Cardiac fibroblast (primary cell): ENCODE data around the gene DDAH1.

Source experiments
- DNase-seq, 2 donors: peaks; one replicate each; pipeline versions ENCODE4 v3.0.0 to v3.0.0-alpha.2; 2010; ENCODE audit warnings: low read depth in 2 of 2
- H3K4me3 ChIP-seq, 2 donors: replicated peaks in 1 of 2; 1 replicate in 1 of 2; 2 replicates in 1 of 2; pipeline ENCODE4 v1.5.1; 2011; ENCODE audit warnings: low read depth in 2 of 2, low read length in 2 of 2, mild to moderate bottlenecking in 2 of 2, moderate library complexity in 1 of 2
- TF ChIP-seq, protein P1 (sequence below): IDR thresholded peaks from one replicate; pipeline ENCODE4 v1.5.1; 2011; ENCODE audit warnings: low read depth, mild to moderate bottlenecking, low read length, inconsistent platforms

The DDAH1 gene

DNA sequence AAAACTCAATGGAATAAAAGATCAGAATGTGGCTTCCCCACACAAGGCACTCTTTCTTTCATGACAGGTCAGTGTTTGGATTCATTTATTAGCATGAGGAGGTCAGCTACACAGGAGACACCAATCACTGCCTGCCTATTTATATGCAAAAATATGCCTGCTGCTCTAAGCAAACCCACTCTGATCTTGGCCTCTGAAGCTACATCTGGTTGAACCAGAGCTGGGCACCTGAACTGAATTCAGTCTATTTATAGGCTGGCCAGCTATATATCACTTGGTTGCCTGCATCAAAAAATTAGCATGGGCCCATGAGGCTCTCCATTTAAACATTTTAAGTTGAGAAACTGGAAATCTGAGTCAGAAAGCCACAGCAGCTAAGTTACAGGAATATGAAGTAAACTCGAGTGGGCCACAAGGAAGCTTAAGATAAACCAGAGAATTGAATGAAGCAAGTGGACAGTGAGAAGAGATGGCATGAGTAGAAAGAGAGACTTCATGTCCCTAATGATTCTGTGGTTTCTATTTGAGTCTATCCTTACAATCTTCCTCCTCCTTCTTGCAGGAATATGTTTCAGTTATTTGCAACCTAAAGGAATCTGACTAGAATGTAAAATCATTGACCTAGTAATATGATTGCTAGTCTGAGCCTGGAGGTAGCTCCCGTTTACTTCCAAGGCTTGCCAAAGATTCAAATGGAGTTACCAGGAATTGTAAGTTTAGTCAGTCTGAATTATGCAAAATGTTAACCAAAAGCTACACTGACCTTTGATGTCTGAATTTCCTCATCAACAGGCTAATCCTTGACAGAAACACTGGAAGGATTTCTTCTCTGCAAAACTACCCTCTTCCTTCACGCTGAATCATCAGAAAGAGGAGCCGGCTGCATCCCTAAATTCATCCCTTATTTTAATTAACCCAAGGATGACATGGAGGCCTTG lies 17.7 kb downstream of the DDAH1 start:
- DNase-seq: peak; percentile 46 to 67
- H3K4me3 ChIP-seq: no peak overlapping the region
- TF ChIP-seq, protein P1, sequence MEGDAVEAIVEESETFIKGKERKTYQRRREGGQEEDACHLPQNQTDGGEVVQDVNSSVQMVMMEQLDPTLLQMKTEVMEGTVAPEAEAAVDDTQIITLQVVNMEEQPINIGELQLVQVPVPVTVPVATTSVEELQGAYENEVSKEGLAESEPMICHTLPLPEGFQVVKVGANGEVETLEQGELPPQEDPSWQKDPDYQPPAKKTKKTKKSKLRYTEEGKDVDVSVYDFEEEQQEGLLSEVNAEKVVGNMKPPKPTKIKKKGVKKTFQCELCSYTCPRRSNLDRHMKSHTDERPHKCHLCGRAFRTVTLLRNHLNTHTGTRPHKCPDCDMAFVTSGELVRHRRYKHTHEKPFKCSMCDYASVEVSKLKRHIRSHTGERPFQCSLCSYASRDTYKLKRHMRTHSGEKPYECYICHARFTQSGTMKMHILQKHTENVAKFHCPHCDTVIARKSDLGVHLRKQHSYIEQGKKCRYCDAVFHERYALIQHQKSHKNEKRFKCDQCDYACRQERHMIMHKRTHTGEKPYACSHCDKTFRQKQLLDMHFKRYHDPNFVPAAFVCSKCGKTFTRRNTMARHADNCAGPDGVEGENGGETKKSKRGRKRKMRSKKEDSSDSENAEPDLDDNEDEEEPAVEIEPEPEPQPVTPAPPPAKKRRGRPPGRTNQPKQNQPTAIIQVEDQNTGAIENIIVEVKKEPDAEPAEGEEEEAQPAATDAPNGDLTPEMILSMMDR: no peak

DNA sequence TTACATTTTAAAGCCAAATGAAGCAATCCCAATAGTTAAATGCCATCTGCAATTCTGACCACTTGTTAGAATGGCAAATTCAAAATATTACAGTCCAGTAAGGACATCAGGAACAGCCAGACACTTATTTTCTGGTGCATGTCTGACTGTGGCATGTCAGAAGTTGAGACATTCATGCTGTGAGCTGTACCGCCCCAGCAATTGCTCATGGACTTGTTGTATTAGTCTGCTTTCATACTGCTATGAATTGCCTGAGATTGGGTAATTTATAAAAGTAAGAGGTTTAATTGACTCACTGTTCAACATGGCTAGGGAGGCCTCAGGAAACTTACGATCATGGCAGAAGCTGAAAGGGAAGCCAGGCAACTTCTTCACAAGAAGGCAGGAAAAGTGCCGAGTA lies 19.1 kb downstream of the DDAH1 start:
- H3K4me3 ChIP-seq: no peak overlapping the region
- peak; percentile 60 to 90 for DNase-seq
- TF ChIP-seq, protein P1: no peak

DNA sequence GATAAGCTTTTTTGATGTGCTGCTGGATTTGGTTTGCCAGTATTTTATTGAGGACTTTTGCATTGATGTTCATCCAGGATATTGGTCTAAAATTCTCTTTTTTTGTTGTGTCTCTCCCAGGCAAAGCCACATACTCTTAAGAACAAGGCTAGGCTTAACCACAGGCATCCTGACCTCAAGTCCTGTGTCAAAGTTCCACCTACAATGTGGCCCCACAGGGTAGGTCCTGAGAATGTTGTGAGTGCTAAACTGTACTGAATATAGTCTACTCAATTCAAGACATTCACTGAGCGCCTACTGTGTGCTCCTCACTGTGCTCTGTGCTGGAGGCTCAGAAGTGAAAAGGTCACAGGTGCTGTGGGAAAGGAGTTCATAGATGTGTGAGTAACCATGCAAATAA lies 20.6 kb downstream of the DDAH1 start:
- TF ChIP-seq, protein P1: no peak
- H3K4me3 ChIP-seq: no peak overlapping the region
- DNase-seq: peak in 1 of 2 donors; percentile 45

DNA sequence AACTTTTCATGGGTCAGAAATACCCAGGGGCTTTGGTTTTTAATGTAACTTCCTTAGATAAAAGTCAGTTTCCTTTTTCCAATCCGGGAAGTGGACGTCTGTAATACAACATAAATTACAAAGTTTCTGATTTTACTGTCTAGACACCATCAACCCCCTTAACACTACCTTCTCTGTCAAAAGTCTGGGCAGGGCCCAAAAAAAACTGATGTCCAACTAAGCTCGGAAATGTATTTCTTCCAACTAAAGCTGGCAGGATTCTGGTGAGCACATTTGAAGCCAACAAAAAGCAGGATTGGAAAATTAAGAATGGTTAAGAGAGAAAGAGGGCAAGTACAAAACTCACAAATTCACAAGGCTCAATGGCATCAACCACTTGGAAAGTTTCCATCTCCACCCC lies 24.3 kb downstream of the DDAH1 start:
- TF ChIP-seq, protein P1: no peak
- DNase-seq: peak in 1 of 2 donors; percentile 35
- no peak overlapping the region for H3K4me3 ChIP-seq

DNA sequence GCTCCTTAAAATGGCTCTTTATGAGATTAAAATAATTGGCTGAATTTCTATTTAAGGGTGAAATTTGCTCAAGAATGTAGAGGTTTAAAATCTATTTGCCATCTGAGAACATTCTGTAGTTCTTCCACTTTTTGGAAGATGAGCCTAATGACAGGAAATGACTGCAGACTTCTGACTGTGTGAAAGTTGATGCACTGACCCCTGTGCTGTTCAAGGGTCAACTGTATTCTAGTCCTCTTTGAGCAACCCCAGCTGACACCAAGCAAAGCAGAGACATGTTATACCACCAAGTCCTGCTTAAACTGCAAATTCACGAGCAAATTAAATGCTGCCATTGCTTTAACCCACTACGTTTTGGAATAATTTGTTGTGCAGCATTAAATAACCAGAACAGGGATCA lies 26.6 kb downstream of the DDAH1 start:
- peak; percentile 49 to 54 for DNase-seq
- H3K4me3 ChIP-seq: no peak overlapping the region
- TF ChIP-seq, protein P1: no peak

DNA sequence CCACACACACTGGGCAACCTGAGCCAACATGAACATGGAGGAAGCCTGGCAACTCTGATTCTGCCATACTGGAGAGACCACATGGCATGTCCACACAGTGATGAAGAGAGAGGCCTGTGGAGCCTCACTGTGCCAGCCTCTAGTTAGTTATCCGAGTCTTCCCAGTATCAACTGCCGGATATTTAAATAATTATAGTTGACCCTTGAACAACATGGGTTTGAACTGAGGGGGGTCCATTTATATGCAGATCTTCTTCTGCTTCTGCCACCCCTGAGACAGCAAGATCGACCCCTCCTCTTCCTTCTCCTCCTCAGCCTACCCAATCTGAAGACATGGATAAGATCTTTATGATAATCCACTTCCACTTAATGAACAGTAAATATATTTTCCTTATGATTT lies 27.8 kb downstream of the DDAH1 start:
- no peak overlapping the region for H3K4me3 ChIP-seq
- no peak for DNase-seq
- TF ChIP-seq, protein P1: no peak

DNA sequence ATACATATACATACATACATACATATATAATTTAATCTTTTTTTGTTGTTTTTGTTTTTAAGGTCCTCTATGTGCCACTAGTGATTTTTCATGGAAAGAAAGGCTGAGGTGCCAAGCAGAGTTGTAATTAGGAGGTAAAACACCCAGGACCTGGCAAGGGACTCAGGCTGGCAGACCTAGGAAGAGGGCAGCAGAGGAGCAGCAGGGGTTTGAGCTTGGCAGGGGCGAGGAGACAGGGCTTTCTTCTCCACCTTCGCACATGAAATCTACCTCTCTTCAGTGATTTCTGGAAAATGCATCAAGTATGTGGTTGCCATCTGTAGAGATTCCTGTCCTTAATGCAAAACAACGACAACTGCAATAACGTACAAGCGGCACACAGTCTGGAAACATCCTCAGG lies 31.9 kb downstream of the DDAH1 start:
- TF ChIP-seq, protein P1: no peak

More for the DNA sequence above, 31.9 kb downstream of the DDAH1 start:
- no peak for DNase-seq
- H3K4me3 ChIP-seq: no peak overlapping the region
